NCI-H524 treated with DMSO at 0.1 percent for 48 hours (cell line): Measurements from ENCODE around the gene LCN15.

Experiments used
- DNase-seq: peaks from one replicate; lab custom pipeline; 2025; lab: John Stamatoyannopoulos, UW

LCN15 gene

GRCh38 chr9:136740971-136741882, 23.1 kb downstream of the LCN15 start:
- DNase-seq, result no peak

- no peak for DNase-seq
These were observed 23.8 kb downstream of the LCN15 start for GRCh38 chr9:136740491-136740890.

- no peak for DNase-seq
These were observed 24.2 kb downstream of the LCN15 start for GRCh38 chr9:136740069-136740468.

GRCh38 chr9:136739509-136739908, 24.8 kb downstream of the LCN15 start:
- no peak for DNase-seq

- DNase-seq, result no peak
These were observed 25.4 kb downstream of the LCN15 start for GRCh38 chr9:136738960-136739359.

GRCh38 chr9:136735812-136736480, 28.4 kb downstream of the LCN15 start:
- DNase-seq, result no peak

- no peak for DNase-seq
These were observed 29.4 kb downstream of the LCN15 start for GRCh38 chr9:136734837-136735496.

GRCh38 chr9:136733611-136734010, 30.7 kb downstream of the LCN15 start:
- no peak for DNase-seq

GRCh38 chr9:136732444-136733178, 31.7 kb downstream of the LCN15 start:
- no peak for DNase-seq

- DNase-seq, result no peak
These were observed 34.4 kb downstream of the LCN15 start for GRCh38 chr9:136729926-136730325.

GRCh38 chr9:136729144-136729543, 35.2 kb downstream of the LCN15 start:
- DNase-seq, result no peak

- DNase-seq, result no peak
These were observed 35.7 kb downstream of the LCN15 start for GRCh38 chr9:136728548-136729123.

GRCh38 chr9:136728080-136728547, 36.2 kb downstream of the LCN15 start:
- no peak for DNase-seq

- no peak for DNase-seq
These were observed 37.6 kb downstream of the LCN15 start for GRCh38 chr9:136726631-136727191.

GRCh38 chr9:136726118-136726517, 38.2 kb downstream of the LCN15 start:
- no peak for DNase-seq

- DNase-seq, result no peak
These were observed 38.7 kb downstream of the LCN15 start for GRCh38 chr9:136725612-136726011.

- DNase-seq, result no peak
These were observed 39.5 kb downstream of the LCN15 start for GRCh38 chr9:136724772-136725171.

- DNase-seq, result no peak
These were observed 40.3 kb downstream of the LCN15 start for GRCh38 chr9:136723989-136724388.

- no peak for DNase-seq
These were observed 40.8 kb downstream of the LCN15 start for GRCh38 chr9:136723362-136723976.

- DNase-seq, result no peak
These were observed 41.4 kb downstream of the LCN15 start for GRCh38 chr9:136722969-136723356.
